HG03108 (cell line): ENCODE measurements around the gene HSD17B10.
"Not testable (repeated sequence)": the region's sequence is repeated elsewhere in the genome, so short reads cannot be mapped to it uniquely, and the experiment has no call there.

Source experiments
- ATAC-seq: cut with Tn5 transposase; IDR thresholded peaks from one replicate; pipeline ENCODE4 v1.9.1; 2021; ENCODE audit warnings: moderate library complexity; ENCODE audit not compliant: unreplicated experiment

Gene HSD17B10

GRCh38 chrX:53433651-53434639 is at the start of gene HSD17B10:
Gene HSD17B10, minus strand, starts transcription at chrX:53434370. Its CDS starts 25 bp downstream, at chrX:53434345.
- ATAC-seq = peak; percentile 95

DNA sequence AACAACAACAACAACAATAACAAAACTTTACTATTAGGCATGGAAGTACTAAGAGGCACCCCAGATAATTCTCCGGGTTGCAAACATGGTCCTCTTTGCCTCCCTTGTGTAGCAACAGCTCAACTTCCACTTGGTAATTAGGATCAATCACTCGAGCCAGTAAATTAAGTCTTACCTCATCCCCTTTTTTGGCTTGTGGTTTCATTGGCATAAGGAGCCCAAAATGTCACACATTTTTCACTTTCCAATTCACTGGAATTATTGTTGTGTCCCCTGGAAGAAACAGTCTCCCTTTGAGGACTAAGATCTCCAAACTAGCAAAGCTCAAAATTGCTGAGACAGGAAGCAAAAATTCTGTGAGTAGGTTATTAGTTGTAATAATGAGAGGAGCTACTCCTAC is 49.2 kb upstream of the HSD17B10 start:
- no peak for ATAC-seq

DNA sequence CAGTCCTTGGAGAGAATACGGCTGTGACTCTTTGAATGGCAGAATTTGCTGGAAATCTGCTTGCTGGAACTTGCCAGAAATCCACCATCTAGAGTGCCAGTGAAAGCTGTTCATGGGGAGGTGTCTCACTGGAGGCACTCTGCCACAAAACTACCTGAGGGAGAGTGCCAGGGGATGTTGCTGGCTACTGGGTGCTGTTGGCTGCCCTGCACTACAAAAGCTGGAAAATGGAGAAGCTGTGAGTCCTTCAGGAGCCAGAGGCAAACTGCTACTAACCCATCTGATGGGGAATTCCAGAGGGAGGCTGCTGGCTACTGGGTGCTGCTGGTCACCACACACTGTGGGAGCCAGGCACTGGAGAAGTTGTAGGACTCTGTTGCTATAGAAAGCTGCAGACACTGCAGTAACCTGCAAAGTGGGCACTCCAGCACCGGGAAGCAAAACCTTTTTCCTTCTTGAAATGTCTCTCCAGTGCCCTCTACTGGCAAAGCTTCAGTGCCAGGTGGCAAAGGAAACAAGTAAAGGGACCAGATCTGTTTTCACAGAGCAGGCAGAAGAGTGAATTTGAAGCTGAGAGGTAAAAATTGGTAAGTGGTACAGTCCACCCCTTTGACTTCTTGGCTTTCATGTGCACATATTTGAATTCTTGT is 47.8 kb upstream of the HSD17B10 start:
- no peak for ATAC-seq

DNA sequence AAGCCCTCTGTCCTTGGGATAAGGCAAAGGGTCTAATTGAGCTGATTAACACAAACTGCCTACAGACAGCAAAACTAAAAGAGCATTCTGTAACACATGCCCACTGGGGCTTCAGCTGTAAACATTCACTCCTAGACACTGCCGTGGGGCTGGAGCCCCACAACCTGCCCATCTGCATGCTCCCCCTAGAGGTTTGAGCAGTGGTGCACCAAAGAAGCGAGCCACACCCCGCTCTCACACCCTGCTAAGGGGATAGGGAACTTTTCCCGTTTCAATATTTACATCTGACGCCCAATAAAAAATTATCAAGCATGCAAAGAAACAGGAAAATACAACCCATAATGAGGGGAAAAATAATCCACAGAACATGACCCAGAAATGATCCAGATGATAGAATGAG is 46.9 kb upstream of the HSD17B10 start:
- ATAC-seq = no peak

DNA sequence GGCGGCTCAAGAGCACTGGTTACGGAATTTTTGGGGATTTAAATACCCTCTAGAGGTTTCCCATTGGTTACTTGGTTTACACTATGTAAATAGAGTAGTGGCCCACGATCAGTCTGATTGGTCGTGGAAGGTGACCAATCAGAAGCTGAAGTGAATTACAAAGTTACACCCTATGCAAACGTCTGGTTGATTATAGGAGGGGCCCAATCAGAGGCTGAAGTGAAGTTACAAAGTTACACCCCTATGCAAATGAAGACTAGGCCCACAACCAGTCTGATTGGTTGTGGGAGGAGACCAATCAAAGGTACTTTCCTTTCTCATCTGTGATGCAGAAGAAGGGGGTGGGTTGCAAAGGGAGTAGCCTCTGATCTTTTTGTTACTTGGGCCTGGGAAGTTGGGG is 45.1 kb upstream of the HSD17B10 start:
- no peak for ATAC-seq

DNA sequence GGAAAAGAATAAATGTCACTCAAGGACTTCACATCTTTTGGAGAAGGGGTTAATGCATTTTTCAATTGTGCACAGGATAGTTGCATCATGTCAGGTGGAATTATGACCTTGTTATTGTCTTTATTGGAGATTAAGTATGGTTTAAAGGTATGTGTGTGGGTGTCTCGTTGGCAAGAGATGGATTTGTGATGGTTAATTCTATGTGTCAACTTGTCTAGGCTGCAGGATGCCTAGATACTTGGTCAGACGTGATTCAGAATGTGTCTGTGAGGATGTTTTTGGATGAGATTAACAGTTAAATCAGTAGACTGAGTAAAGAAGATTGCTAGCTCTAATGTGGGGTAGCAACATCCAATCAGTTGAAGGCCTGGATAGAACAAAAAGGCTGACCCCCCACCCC is 42.2 kb upstream of the HSD17B10 start:
- no peak for ATAC-seq

- ATAC-seq = no peak
Measured at GRCh38 chrX:53474707-53475106, 40.5 kb upstream of the HSD17B10 start.

DNA sequence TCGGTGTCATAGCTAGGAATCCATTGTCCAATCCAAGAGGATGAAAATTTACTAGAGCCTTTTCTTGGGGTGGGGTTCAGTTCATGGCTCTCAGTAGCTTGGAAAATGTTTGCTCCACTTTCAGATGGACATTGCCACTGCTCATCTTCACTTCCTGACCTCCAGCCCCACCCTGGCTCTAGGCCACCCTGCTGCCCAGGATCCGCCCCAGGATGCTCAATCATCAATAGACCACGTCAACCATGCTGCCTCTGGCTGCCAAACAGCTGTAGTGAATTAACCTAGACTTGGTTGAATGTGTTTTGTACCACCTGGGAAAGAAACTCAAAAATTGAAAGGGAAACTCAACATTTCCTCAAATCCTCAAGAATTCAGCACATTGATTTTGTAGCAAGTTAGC is 37.2 kb upstream of the HSD17B10 start:
- ATAC-seq = no peak

- not testable (repeated sequence) for ATAC-seq
Measured at GRCh38 chrX:53468659-53469058, 34.5 kb upstream of the HSD17B10 start.

DNA sequence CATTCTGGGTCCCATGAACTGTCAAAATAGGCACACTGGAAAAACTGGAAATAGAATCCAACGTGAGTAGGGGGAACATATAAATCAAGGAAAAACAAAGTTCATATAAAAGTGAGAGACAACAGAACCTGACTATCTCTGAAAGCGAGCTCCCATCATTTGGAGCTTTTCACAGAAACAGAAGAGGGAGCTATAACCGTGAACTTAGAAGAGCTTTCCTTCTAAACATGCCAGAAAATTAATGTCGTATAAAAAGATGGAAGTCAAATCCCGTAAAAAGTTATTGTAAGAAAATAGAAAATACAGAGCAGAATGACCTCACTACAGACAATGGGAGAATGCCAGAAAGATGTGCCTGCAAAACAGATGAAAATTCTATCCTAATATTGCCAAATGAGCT is 23.9 kb upstream of the HSD17B10 start:
- no peak for ATAC-seq

GRCh38 chrX:53456254-53456653 is 22.1 kb upstream of the HSD17B10 start:
- ATAC-seq = no peak

DNA sequence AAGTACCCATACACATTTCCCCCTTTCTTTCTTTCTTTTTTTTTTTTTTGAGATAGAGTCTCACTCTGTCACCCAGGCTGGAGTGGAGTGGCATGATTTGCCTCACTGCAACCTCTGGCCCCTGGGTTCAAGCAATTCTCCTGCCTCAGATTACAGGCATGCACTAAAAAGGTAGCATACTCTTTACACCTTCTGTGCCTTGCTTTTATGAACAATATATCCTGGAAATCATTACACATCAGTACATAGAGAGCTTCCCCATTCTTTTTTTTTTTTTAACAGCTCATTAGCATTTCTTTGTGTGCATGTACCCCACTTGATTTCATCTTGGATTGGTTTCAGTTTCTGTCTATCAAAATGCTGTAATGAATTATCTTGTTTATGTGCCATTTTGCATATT is 18.6 kb upstream of the HSD17B10 start:
- ATAC-seq = no peak

GRCh38 chrX:53449632-53450031 is 15.5 kb upstream of the HSD17B10 start:
- no peak for ATAC-seq

- ATAC-seq = no peak
Measured at GRCh38 chrX:53447441-53447840, 13.3 kb upstream of the HSD17B10 start.

- ATAC-seq = no peak
Measured at GRCh38 chrX:53445977-53446376, 11.8 kb upstream of the HSD17B10 start.

DNA sequence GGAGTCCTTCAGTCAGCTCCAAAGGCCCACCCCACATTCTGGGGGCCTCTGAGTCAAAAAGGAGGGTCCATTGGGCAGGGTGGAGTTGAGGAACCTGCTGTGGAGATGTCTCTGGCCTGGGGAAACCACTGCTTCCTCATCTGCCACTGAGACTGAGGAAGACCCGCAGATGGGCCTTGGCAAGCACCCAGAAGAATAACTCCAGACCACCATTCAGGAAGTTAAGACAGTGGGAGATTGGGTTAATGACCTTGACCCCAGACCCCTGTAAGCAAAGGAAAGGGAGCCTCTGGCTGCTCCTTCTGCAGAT is 8.1 kb upstream of the HSD17B10 start:
- no peak for ATAC-seq

GRCh38 chrX:53441531-53442321 is 7.6 kb upstream of the HSD17B10 start:
- peak; percentile 65 for ATAC-seq

- ATAC-seq = no peak
Measured at GRCh38 chrX:53440621-53441517, 6.7 kb upstream of the HSD17B10 start.

DNA sequence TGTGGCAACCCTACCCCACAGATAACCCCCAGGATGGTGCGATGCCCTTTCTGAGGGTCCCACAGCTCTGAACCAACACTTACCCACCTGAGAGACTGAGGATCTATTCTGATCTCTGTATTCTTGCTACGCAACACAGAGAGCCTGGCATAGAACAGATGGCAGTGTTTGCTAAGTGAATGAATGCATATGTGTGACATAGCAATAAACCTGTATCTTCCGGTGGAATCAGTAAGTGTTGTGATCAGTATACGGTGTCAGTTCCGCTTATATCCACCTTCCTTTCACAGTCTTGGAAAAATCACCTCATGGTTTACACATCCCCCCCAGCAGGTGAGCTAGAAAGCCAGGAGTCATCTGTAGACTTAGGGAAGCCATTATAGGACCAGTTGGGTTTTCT is 5.9 kb upstream of the HSD17B10 start:
- ATAC-seq = no peak

GRCh38 chrX:53438832-53439230 is 4.7 kb upstream of the HSD17B10 start:
- no peak for ATAC-seq
